HEK293T (cell line): ENCODE data around the gene TPSB2.

ENCODE experiments used
- ARNT ChIP-seq: fragments of 450-650 bp; IDR thresholded peaks from 2 replicates; pipeline ENCODE4 v1.6.1; 2017; ENCODE audit warnings: mild to moderate bottlenecking
- BHLHE40 ChIP-seq: fragments of 450-650 bp; IDR thresholded peaks from 2 replicates; pipeline ENCODE4 v1.6.1; 2016; ENCODE audit warnings: mild to moderate bottlenecking, moderate library complexity, borderline replicate concordance
- ELF4 ChIP-seq: fragments of 450-650 bp; IDR thresholded peaks from 2 replicates; pipeline ENCODE4 v1.6.1; 2017; ENCODE audit warnings: antibody characterized with exemption
- FOXA1 ChIP-seq: fragments of 450-650 bp; IDR thresholded peaks from 2 replicates; pipeline ENCODE4 v1.6.1; 2016; ENCODE audit warnings: mild to moderate bottlenecking
- FOXK2 ChIP-seq: fragments of 450-650 bp; IDR thresholded peaks from 2 replicates; pipeline ENCODE4 v1.6.1; 2016; ENCODE audit warnings: mild to moderate bottlenecking
- FOXM1 ChIP-seq: fragments of 450-650 bp; IDR thresholded peaks from 2 replicates; pipeline ENCODE4 v1.6.1; 2017; ENCODE audit warnings: mild to moderate bottlenecking, borderline replicate concordance
- HDGF ChIP-seq: fragments of 450-650 bp; IDR thresholded peaks from 2 replicates; pipeline ENCODE4 v1.6.1; 2017; ENCODE audit warnings: antibody characterized with exemption, borderline replicate concordance
- L3MBTL2 ChIP-seq: fragments of 450-650 bp; conservative IDR thresholded peaks from 2 replicates; pipeline ENCODE4 v1.6.1; 2016; ENCODE audit warnings: mild to moderate bottlenecking
- SP1 ChIP-seq: fragments of 450-650 bp; IDR thresholded peaks from 2 replicates; pipeline ENCODE4 v1.6.1; 2017
- TARDBP ChIP-seq: fragments of 450-650 bp; IDR thresholded peaks from 2 replicates; pipeline ENCODE4 v1.6.1; 2016
- ZNF384 ChIP-seq: fragments of 450-650 bp; IDR thresholded peaks from 2 replicates; pipeline ENCODE4 v1.6.1; 2016
- TF ChIP-seq, protein P1 (sequence below): fragments of 450-650 bp; IDR thresholded peaks from 2 replicates; pipeline ENCODE4 v1.6.1; 2016

DNA sequence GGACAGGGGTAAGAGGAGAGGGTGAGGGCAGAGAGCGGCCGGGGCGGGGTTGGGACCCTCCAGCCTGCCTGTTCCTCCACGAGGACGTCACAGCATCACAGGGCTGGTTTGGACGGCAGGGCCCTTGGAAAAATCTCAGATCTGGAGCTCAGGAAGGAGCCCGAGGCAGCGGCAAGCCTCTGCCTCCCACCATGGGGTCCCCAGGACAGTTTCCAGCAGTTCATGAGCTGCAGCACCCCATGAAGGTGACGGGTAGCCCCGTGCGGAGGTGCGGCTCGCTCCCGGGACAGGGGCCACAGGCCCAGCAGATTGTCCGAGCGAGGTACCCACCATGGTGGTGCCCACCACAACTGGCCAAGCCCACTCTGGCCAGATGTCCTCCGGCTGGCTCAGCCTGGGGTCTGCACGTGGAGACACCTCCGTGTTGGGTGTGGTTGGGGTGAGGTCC is 47.2 kb upstream of the TPSB2 start:
- TF ChIP-seq ZNF384 (no peak), HDGF (no peak), FOXA1 (no peak), ARNT (no peak), L3MBTL2 (no peak), TARDBP (no peak), SP1 (no peak), FOXM1 (no peak), FOXK2 (no peak), BHLHE40 (no peak), ELF4 (no peak)
- TF ChIP-seq, protein P1, sequence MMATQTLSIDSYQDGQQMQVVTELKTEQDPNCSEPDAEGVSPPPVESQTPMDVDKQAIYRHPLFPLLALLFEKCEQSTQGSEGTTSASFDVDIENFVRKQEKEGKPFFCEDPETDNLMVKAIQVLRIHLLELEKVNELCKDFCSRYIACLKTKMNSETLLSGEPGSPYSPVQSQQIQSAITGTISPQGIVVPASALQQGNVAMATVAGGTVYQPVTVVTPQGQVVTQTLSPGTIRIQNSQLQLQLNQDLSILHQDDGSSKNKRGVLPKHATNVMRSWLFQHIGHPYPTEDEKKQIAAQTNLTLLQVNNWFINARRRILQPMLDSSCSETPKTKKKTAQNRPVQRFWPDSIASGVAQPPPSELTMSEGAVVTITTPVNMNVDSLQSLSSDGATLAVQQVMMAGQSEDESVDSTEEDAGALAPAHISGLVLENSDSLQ, result no peak
